GM19452 (cell line): ENCODE measurements around the gene SPTB.

Experiments used
- ATAC-seq: cut with Tn5 transposase; IDR thresholded peaks from one replicate; pipeline ENCODE4 v1.9.1; 2021; ENCODE audit not compliant: unreplicated experiment

Gene SPTB

GRCh38 chr14:64889352-64889751, 9.6 kb upstream of the SPTB start:
- ATAC-seq = no peak

GRCh38 chr14:64885559-64885958, 5.9 kb upstream of the SPTB start:
- no peak for ATAC-seq

- no peak for ATAC-seq
Observed at GRCh38 chr14:64880221-64881121, 764 bp upstream of the SPTB start.

GRCh38 chr14:64878837-64879634, 671 bp downstream of the SPTB start:
- ATAC-seq = no peak

GRCh38 chr14:64877846-64878245, 1.9 kb downstream of the SPTB start:
- ATAC-seq = no peak

- no peak for ATAC-seq
Observed at GRCh38 chr14:64875350-64875749, 4.4 kb downstream of the SPTB start.

- no peak for ATAC-seq
Observed at GRCh38 chr14:64873506-64874219, 6.0 kb downstream of the SPTB start.

GRCh38 chr14:64871344-64871743, 8.4 kb downstream of the SPTB start:
- no peak for ATAC-seq

- ATAC-seq = no peak
Observed at GRCh38 chr14:64870160-64870559, 9.5 kb downstream of the SPTB start.

GRCh38 chr14:64868841-64869240, 10.9 kb downstream of the SPTB start:
- no peak for ATAC-seq

GRCh38 chr14:64868379-64868778, 11.3 kb downstream of the SPTB start:
- ATAC-seq = no peak

GRCh38 chr14:64867182-64867581, 12.5 kb downstream of the SPTB start:
- no peak for ATAC-seq

GRCh38 chr14:64865992-64866391, 13.7 kb downstream of the SPTB start:
- ATAC-seq = no peak

- ATAC-seq = no peak
Observed at GRCh38 chr14:64865109-64865508, 14.6 kb downstream of the SPTB start.

GRCh38 chr14:64864258-64864657, 15.4 kb downstream of the SPTB start:
- no peak for ATAC-seq

- ATAC-seq = no peak
Observed at GRCh38 chr14:64861916-64862315, 17.8 kb downstream of the SPTB start.

GRCh38 chr14:64860039-64860438, 19.7 kb downstream of the SPTB start:
- ATAC-seq = no peak

GRCh38 chr14:64857979-64858744, 21.5 kb downstream of the SPTB start:
- ATAC-seq = no peak

- no peak for ATAC-seq
Observed at GRCh38 chr14:64856529-64857445, 22.9 kb downstream of the SPTB start.
